GM12878 (cell line): Measurements from ENCODE around the gene ZCCHC17. TPM values are rescaled to one million over a fixed set of nuclear protein-coding genes. Genes with fewer than 3 reads are reported as not detected.

Source experiments
- ATAC-seq: fragments of 200-7000 bp; cut with Tn5 transposase; 3 replicates; pipeline ENCODE4 v1.9.1; 2020; ENCODE audit warnings: mild to moderate bottlenecking, moderate library complexity
- BruUV-seq: library from RNA; stranded (reverse); fragments of 400-500 nt; replicated peaks from 2 replicates; lab custom pipeline; 2021; lab: Mats Ljungman, UMichigan
- CTCF ChIA-PET: fragments of 300-600 bp; sonication (Branson Sonifier 250); formaldehyde crosslinking; extraction: SDS; loops from one replicate; lab custom pipeline; 2021; ENCODE audit warnings: inconsistent platforms; lab: Yijun Ruan, JAX
- POLR2A ChIA-PET: fragments of 350-600 bp; formaldehyde crosslinking; extraction: SDS; loops from one replicate; lab custom pipeline; 2021; ENCODE audit warnings: inconsistent platforms; lab: Charles Lee
- RAD21 ChIA-PET: fragments of 300-600 bp; sonication (Branson Sonifier 250); formaldehyde crosslinking; loops from one replicate; lab custom pipeline; 2023; ENCODE audit warnings: antibody characterized with exemption; ENCODE audit not compliant: unreplicated experiment; lab: Charles Lee
- SMC1A ChIA-PET: fragments of 300-600 bp; sonication (Branson Sonifier 250); formaldehyde crosslinking; loops from one replicate; lab custom pipeline; 2023; ENCODE audit not compliant: unreplicated experiment, uncharacterized antibody; lab: Charles Lee
- DNase-seq: peaks from one replicate; pipeline ENCODE4 v3.0.0-alpha.2; 2011; ENCODE audit warnings: low read depth, low spot score
- FAIRE-seq: peaks from 3 replicates; lab custom pipeline; 2011; peaks lifted over from hg19 to GRCh38; lab: Jason Lieb, UNC
- H2AFZ ChIP-seq: 2 replicates; pipeline ENCODE4 v1.6.0; 2011; ENCODE audit warnings: low read depth, low read length, control low read depth; ENCODE audit not compliant: control insufficient read depth
- H3K27ac ChIP-seq: 2 replicates; pipeline ENCODE4 v1.5.1; 2011; ENCODE audit warnings: control low read depth; ENCODE audit not compliant: control insufficient read depth, insufficient read depth
- H3K27me3 ChIP-seq, 2 experiments: replicated peaks in 1 of 2; 2 replicates each; pipeline versions ENCODE4 v1.6.0 to v1.6.1; 2011; ENCODE audit warnings: low read length in 1 of 2; ENCODE audit not compliant: control insufficient read depth in 2 of 2, insufficient read depth in 2 of 2
- H3K36me3 ChIP-seq, 2 experiments: 2 replicates each; pipeline ENCODE4 v1.5.1; 2011; ENCODE audit warnings: low read length in 1 of 2; ENCODE audit not compliant: control insufficient read depth in 2 of 2, insufficient read depth in 2 of 2
- H3K4me1 ChIP-seq: 2 replicates; pipeline ENCODE4 v1.6.1; 2011; ENCODE audit warnings: mild to moderate bottlenecking, low read length, moderate library complexity, mixed read lengths; ENCODE audit not compliant: control insufficient read depth, insufficient read depth
- H3K4me2 ChIP-seq: 2 replicates; pipeline ENCODE4 v1.6.0; 2011; ENCODE audit warnings: control low read depth; ENCODE audit not compliant: control insufficient read depth, insufficient read depth
- H3K4me3 ChIP-seq: fragments of 200-600 bp; sonication (generic); 2 replicates; pipeline ENCODE4 v1.5.1; 2016
- H3K79me2 ChIP-seq: 2 replicates; pipeline ENCODE4 v1.6.0; 2011; ENCODE audit warnings: low read length; ENCODE audit not compliant: control insufficient read depth, insufficient read depth
- H3K9ac ChIP-seq: 2 replicates; pipeline ENCODE4 v1.8.0; 2011; ENCODE audit warnings: low read length, control low read depth, mixed read lengths; ENCODE audit not compliant: control insufficient read depth, insufficient read depth
- H3K9me3 ChIP-seq: replicated peaks from 3 replicates; pipeline ENCODE4 v1.5.1; 2011; ENCODE audit warnings: mild to moderate bottlenecking, low read length; ENCODE audit not compliant: control insufficient read depth, insufficient read depth
- H4K20me1 ChIP-seq: 2 replicates; pipeline ENCODE4 v1.6.0; 2011; ENCODE audit not compliant: control insufficient read depth, insufficient read depth
- FOXM1 ChIP-seq: IDR thresholded peaks from 2 replicates; pipeline ENCODE4 v1.6.1; 2012; ENCODE audit warnings: low read depth, mild to moderate bottlenecking, inconsistent platforms, low read length, moderate library complexity
- HSF1 ChIP-seq: fragments of 150-350 bp; IDR thresholded peaks from 2 replicates; pipeline ENCODE4 v1.6.1; 2014; ENCODE audit warnings: mild to moderate bottlenecking, low read depth, low read length
- IKZF1 ChIP-seq: fragments of 450-650 bp; conservative IDR thresholded peaks from 2 replicates; pipeline ENCODE4 v1.6.1; 2017; ENCODE audit warnings: antibody characterized with exemption, mild to moderate bottlenecking
- MTA2 ChIP-seq: fragments of 450-650 bp; IDR thresholded peaks from 2 replicates; pipeline ENCODE4 v1.6.1; 2016; ENCODE audit warnings: low read depth, mild to moderate bottlenecking, moderate library complexity
- MYC ChIP-seq: IDR thresholded peaks from 2 replicates; pipeline ENCODE4 v1.6.1; 2011; ENCODE audit warnings: mild to moderate bottlenecking, low read length, moderate library complexity, inconsistent platforms; ENCODE audit not compliant: insufficient read depth, insufficient replicate concordance, insufficient read length, severe bottlenecking
- NR2C1 ChIP-seq: fragments of 450-650 bp; IDR thresholded peaks from 2 replicates; pipeline ENCODE4 v1.6.1; 2017; ENCODE audit warnings: antibody characterized with exemption, mild to moderate bottlenecking, moderate library complexity
- PBX3 ChIP-seq: IDR thresholded peaks from 2 replicates; pipeline ENCODE4 v1.6.1; 2011; ENCODE audit warnings: mild to moderate bottlenecking, low read depth, low read length, moderate library complexity; ENCODE audit not compliant: insufficient replicate concordance
- PKNOX1 ChIP-seq: fragments of 450-650 bp; IDR thresholded peaks from 2 replicates; pipeline ENCODE4 v1.6.1; 2016; ENCODE audit warnings: mild to moderate bottlenecking
- SP1 ChIP-seq: IDR thresholded peaks from one replicate; pipeline ENCODE4 v1.6.1; 2011; ENCODE audit warnings: low read depth, low read length
- TAF1 ChIP-seq: IDR thresholded peaks from 2 replicates; pipeline ENCODE4 v1.6.1; 2011; ENCODE audit warnings: mild to moderate bottlenecking, low read depth, low read length, borderline replicate concordance
- TCF12 ChIP-seq: IDR thresholded peaks from 2 replicates; pipeline ENCODE4 v1.6.1; 2011; ENCODE audit warnings: low read depth, mild to moderate bottlenecking, low read length
- WGBS: methylation state at CpG from one replicate; pipeline ENCODE4 v1.1.6; 2016; ENCODE audit warnings: low lambda C conversion rate; ENCODE audit not compliant: insufficient replicate concordance, insufficient coverage; ENCODE audit errors: missing lambda C conversion rate; 5-methylcytosine and 5-hydroxymethylcytosine counted together
- in situ Hi-C: fragments of 300-500 bp; cut with MboI; formaldehyde crosslinking; loops from 9 replicates; pipeline ENCODE4 v1.14.3; 2018; ENCODE audit warnings: mixed read lengths
- intact Hi-C: fragments of 100-400 bp; cut with micrococcal nuclease; formaldehyde crosslinking; loops from one replicate; pipeline ENCODE4 v1.14.2; 2022; ENCODE audit not compliant: unreplicated experiment
- polyA plus RNA-seq, 11 experiments: library from polyadenylated mRNA; depleted of rRNA in 4 of 11; unstranded in 6 of 11; stranded (reverse) in 5 of 11; fragments of >200 nt; fragmentation: Nextera tagmentation in 4 of 11; fragmentation: Illumina TruSeq in 1 of 11; extraction: Ambion mirVana in 4 of 11; extraction: Trizol in 1 of 11; gene quantifications; 1 replicate in 1 of 11; 2 replicates in 10 of 11; pipeline versions ENCODE4 v1.2.1 to v1.2.3, GENCODE V29; 2011 to 2016; ENCODE audit warnings: inconsistent platforms in 2 of 11, missing spikeins in 2 of 11, low read depth in 1 of 11
- total RNA-seq, 4 experiments: library from RNA; depleted of rRNA in 3 of 4; stranded (reverse); fragments of >200 nt in 3 of 4; fragmentation: Illumina TruSeq in 1 of 4; extraction: Trizol in 1 of 4; gene quantifications; 2 replicates each; pipeline versions ENCODE4 v1.2.1 to v1.2.3, GENCODE V29; 2013 to 2021

The ZCCHC17 gene
- total and polyA plus RNA-seq, 10 of the 15 experiments (the other 5 are each of a cell fraction or from before 2014, with no cell fraction given) = 22.3 to 86.3 (median 47.0) TPM

GRCh38 chr1:31326461-31326860, 29.6 kb downstream of the ZCCHC17 start:
- intact Hi-C loops = no loop called here
- Histone ChIP-seq H3K4me3 (no peak overlapping the region), H3K79me2 (no peaks in the 10 kb centered on the region), H3K36me3 (peaks cover 0 to 3% of the 10 kb centered on the region in 2 experiments; a peak in 2 of 4 replicates), H3K4me2 (no peak overlapping the region), H3K9ac (no peak overlapping the region), H3K27ac (no peak overlapping the region), H3K9me3 (no peaks in the 10 kb centered on the region), H3K4me1 (no peaks in the 10 kb centered on the region), H3K27me3 (no peaks in the 10 kb centered on the region), H4K20me1 (no peaks in the 10 kb centered on the region), H2AFZ (no peak overlapping the region)
- no TSS peak for BruUV-seq
- no peak for FAIRE-seq
- ChIA-PET RAD21 (interaction anchor here (1.0 kb wide), 1 partner anchor 161 kb away, joined by 3 read pairs; no protein-coding TSS in a partner anchor), CTCF (interaction anchor here (0.6 to 1.2 kb wide), 5 partner anchors 9 to 525 kb away, joined by 3 to 5 read pairs (median 3); no protein-coding TSS in a partner anchor), POLR2A (no interaction called here), SMC1A (interaction anchor here (0.6 to 1.4 kb wide), 6 partner anchors 9 to 1911 kb away, joined by 3 to 4 read pairs (median 3); no protein-coding TSS in a partner anchor)
- in situ Hi-C loops = no loop called here
- TF ChIP-seq SP1 (no peak), PKNOX1 (peak; percentile 64; the same call in 1 of the 2 replicates), PBX3 (peak; percentile 7)
- no peak for ATAC-seq
- 100% methylated on average over 1 of the region's 1 CpG for WGBS
- DNase-seq = no peak

GRCh38 chr1:31327381-31327780, 30.5 kb downstream of the ZCCHC17 start:
- RAD21 ChIA-PET = interaction anchor here (1.0 kb wide), 1 partner anchor 162 kb away, joined by 3 read pairs; no protein-coding TSS in a partner anchor
- no peak overlapping the region for H3K9ac ChIP-seq
- no peaks in the 10 kb centered on the region for H3K4me1 ChIP-seq
- H2AFZ ChIP-seq = no peak overlapping the region
- CTCF ChIA-PET = interaction anchor here (0.8 to 1.3 kb wide), 5 partner anchors 8 to 146 kb away, joined by 3 to 6 read pairs (median 4); no protein-coding TSS in a partner anchor
- no peaks in the 10 kb centered on the region for H4K20me1 ChIP-seq
- BruUV-seq = no TSS peak
- H3K27ac ChIP-seq = no peak overlapping the region
- in situ Hi-C loops = no loop called here
- DNase-seq (no peak), FAIRE-seq (no peak), ATAC-seq (no peak)
- TF ChIP-seq MTA2 (no peak), TAF1 (no peak), TCF12 (no peak), MYC (no peak), FOXM1 (no peak), NR2C1 (no peak), HSF1 (no peak), IKZF1 (no peak)
- H3K79me2 ChIP-seq = no peaks in the 10 kb centered on the region
- WGBS = 85% methylated on average over 3 of the region's 3 CpGs
- peaks cover 0 to 3% of the 10 kb centered on the region in 2 experiments; a peak in 2 of 4 replicates for H3K36me3 ChIP-seq
- intact Hi-C loops = no loop called here
- POLR2A ChIA-PET = no interaction called here
- H3K4me2 ChIP-seq = no peak overlapping the region
- H3K4me3 ChIP-seq = no peak overlapping the region
- SMC1A ChIA-PET = interaction anchor here (0.6 to 1.4 kb wide), 5 partner anchors 10 to 1231 kb away, joined by 3 to 4 read pairs (median 3); no protein-coding TSS in a partner anchor
- no peaks in the 10 kb centered on the region for H3K27me3 ChIP-seq
- H3K9me3 ChIP-seq = no peaks in the 10 kb centered on the region
